ENCODE results near the gene NPBWR2. TPM values are rescaled to one million over a fixed set of nuclear protein-coding genes. Genes with fewer than 3 reads are reported as not detected.

The NPBWR2 gene
- total and polyA plus RNA-seq, 2 experiments from 2014 or later: not detected

GRCh38 chr20:64065974-64066343 is 41.4 kb downstream of the NPBWR2 start:
- H3K79me2 ChIP-seq (replicated peaks; ENCODE audit: insufficient read depth): no peaks in the 10 kb centered on the region
- no peaks in the 10 kb centered on the region for H4K20me1 ChIP-seq (replicated peaks; ENCODE audit: insufficient read depth)
- H3F3A ChIP-seq (replicated peaks; ENCODE audit: low read depth): peaks cover 6% of the 10 kb centered on the region; the same call in 1 of the 2 replicates
- H3K27ac ChIP-seq (ENCODE audit: low read depth): no peak overlapping the region
- peaks cover 17% of the 10 kb centered on the region; the same call in 1 of the 2 replicates for H3K4me1 ChIP-seq (ENCODE audit: insufficient read depth)
- ATAC-seq: peak; percentile 15
- H3K27me3 ChIP-seq (ENCODE audit: insufficient read depth): no peaks in the 10 kb centered on the region
- no peak overlapping the region for H2AFZ ChIP-seq
- Mint-ChIP-seq H3K36me3 (ENCODE audit: low read depth) (no peaks in the 10 kb centered on the region), H3K27me3 (ENCODE audit: insufficient read depth, low read depth, poor library complexity) (peaks cover 13% of the 10 kb centered on the region), H3K27ac (no peak overlapping the region; the same call in 1 of the 2 replicates), H3K4me3 (peak overlapping the region; percentile 17; the same call in 1 of the 3 replicates), H3K4me1 (peaks cover 34% of the 10 kb centered on the region), H3K9me3 (no peaks in the 10 kb centered on the region)
- H3K4me3 ChIP-seq: no peak overlapping the region
- no peaks in the 10 kb centered on the region for H3K36me3 ChIP-seq (ENCODE audit: insufficient read depth)
- H3K4me2 ChIP-seq: no peak overlapping the region
- peak; percentile 70 for DNase-seq (ENCODE audit: low spot score)
- H3K9me2 ChIP-seq (ENCODE audit: insufficient read depth): no peaks in the 10 kb centered on the region
- no peak for TF ChIP-seq ZNF462 (CRISPR knock-in tag; IDR thresholded peaks at IDR 0.05)
- TF ChIP-seq JUNB (IDR thresholded peaks at IDR 0.05; ENCODE audit: unreplicated experiment): no peak
- no peak for TF ChIP-seq POLR2AphosphoS5 (IDR thresholded peaks at IDR 0.05; ENCODE audit: low read depth)
- TF ChIP-seq NANOG (IDR thresholded peaks at IDR 0.05; ENCODE audit: borderline replicate concordance): no peak
- no peak for TF ChIP-seq ZNF331 (CRISPR knock-in tag; IDR thresholded peaks at IDR 0.05; ENCODE audit: low read depth)
- no peak for TF ChIP-seq CREB1 (CRISPR knock-in tag; IDR thresholded peaks at IDR 0.05; ENCODE audit: low read depth)
- TF ChIP-seq, protein P1, sequence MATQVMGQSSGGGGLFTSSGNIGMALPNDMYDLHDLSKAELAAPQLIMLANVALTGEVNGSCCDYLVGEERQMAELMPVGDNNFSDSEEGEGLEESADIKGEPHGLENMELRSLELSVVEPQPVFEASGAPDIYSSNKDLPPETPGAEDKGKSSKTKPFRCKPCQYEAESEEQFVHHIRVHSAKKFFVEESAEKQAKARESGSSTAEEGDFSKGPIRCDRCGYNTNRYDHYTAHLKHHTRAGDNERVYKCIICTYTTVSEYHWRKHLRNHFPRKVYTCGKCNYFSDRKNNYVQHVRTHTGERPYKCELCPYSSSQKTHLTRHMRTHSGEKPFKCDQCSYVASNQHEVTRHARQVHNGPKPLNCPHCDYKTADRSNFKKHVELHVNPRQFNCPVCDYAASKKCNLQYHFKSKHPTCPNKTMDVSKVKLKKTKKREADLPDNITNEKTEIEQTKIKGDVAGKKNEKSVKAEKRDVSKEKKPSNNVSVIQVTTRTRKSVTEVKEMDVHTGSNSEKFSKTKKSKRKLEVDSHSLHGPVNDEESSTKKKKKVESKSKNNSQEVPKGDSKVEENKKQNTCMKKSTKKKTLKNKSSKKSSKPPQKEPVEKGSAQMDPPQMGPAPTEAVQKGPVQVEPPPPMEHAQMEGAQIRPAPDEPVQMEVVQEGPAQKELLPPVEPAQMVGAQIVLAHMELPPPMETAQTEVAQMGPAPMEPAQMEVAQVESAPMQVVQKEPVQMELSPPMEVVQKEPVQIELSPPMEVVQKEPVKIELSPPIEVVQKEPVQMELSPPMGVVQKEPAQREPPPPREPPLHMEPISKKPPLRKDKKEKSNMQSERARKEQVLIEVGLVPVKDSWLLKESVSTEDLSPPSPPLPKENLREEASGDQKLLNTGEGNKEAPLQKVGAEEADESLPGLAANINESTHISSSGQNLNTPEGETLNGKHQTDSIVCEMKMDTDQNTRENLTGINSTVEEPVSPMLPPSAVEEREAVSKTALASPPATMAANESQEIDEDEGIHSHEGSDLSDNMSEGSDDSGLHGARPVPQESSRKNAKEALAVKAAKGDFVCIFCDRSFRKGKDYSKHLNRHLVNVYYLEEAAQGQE (IDR thresholded peaks at IDR 0.05; ENCODE audit: unreplicated experiment): no peak
- no peak for TF ChIP-seq ETS1 (IDR thresholded peaks at IDR 0.05)
- TF ChIP-seq, protein P2, sequence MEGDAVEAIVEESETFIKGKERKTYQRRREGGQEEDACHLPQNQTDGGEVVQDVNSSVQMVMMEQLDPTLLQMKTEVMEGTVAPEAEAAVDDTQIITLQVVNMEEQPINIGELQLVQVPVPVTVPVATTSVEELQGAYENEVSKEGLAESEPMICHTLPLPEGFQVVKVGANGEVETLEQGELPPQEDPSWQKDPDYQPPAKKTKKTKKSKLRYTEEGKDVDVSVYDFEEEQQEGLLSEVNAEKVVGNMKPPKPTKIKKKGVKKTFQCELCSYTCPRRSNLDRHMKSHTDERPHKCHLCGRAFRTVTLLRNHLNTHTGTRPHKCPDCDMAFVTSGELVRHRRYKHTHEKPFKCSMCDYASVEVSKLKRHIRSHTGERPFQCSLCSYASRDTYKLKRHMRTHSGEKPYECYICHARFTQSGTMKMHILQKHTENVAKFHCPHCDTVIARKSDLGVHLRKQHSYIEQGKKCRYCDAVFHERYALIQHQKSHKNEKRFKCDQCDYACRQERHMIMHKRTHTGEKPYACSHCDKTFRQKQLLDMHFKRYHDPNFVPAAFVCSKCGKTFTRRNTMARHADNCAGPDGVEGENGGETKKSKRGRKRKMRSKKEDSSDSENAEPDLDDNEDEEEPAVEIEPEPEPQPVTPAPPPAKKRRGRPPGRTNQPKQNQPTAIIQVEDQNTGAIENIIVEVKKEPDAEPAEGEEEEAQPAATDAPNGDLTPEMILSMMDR (conservative IDR thresholded peaks at IDR 0.05; ENCODE audit: low read depth in 2 of 2): no peak
- TF ChIP-seq EZH2phosphoT487 (IDR thresholded peaks at IDR 0.05; ENCODE audit: unreplicated experiment): no peak
- no peak for TF ChIP-seq STAT1 (IDR thresholded peaks at IDR 0.05; ENCODE audit: unreplicated experiment)
- TF ChIP-seq ZNF114 (CRISPR knock-in tag; IDR thresholded peaks at IDR 0.05): no peak
- no peak for TF ChIP-seq EZH2 (IDR thresholded peaks at IDR 0.05; ENCODE audit: low read depth, unreplicated experiment)

Measured in GM23338 (cell line).